HG03095 (cell line): ENCODE measurements around the gene AUTS2.

Experiments
- ATAC-seq: cut with Tn5 transposase; IDR thresholded peaks from one replicate; pipeline ENCODE4 v1.9.1; 2021; ENCODE audit warnings: moderate library complexity; ENCODE audit not compliant: unreplicated experiment

Gene AUTS2

GRCh38 chr7:70093205-70093904 lies 495.1 kb downstream of the AUTS2 start:
- ATAC-seq: no peak

GRCh38 chr7:70094831-70095230 lies 496.6 kb downstream of the AUTS2 start:
- ATAC-seq: no peak

- ATAC-seq: no peak
Observed at GRCh38 chr7:70097645-70098044, 499.4 kb downstream of the AUTS2 start.

- no peak for ATAC-seq
Observed at GRCh38 chr7:70098133-70098561, 499.9 kb downstream of the AUTS2 start.

GRCh38 chr7:70098905-70099672 lies 500.8 kb downstream of the AUTS2 start:
- ATAC-seq: no peak

- ATAC-seq: no peak
Observed at GRCh38 chr7:70104243-70104642, 506.0 kb downstream of the AUTS2 start.

GRCh38 chr7:70113078-70113477 lies 514.8 kb downstream of the AUTS2 start:
- no peak for ATAC-seq

GRCh38 chr7:70113536-70113935 lies 515.3 kb downstream of the AUTS2 start:
- no peak for ATAC-seq

GRCh38 chr7:70114806-70115205 lies 516.5 kb downstream of the AUTS2 start:
- no peak for ATAC-seq

- no peak for ATAC-seq
Observed at GRCh38 chr7:70116244-70116643, 518.0 kb downstream of the AUTS2 start.

- ATAC-seq: no peak
Observed at GRCh38 chr7:70116867-70117266, 518.6 kb downstream of the AUTS2 start.

GRCh38 chr7:70120851-70121250 lies 522.6 kb downstream of the AUTS2 start:
- ATAC-seq: no peak

GRCh38 chr7:70131817-70132216 lies 533.5 kb downstream of the AUTS2 start:
- ATAC-seq: no peak

GRCh38 chr7:70132226-70132851 lies 534.1 kb downstream of the AUTS2 start:
- ATAC-seq: no peak

GRCh38 chr7:70132852-70133690 lies 534.8 kb downstream of the AUTS2 start:
- no peak for ATAC-seq

- no peak for ATAC-seq
Observed at GRCh38 chr7:70134029-70134770, 535.9 kb downstream of the AUTS2 start.

GRCh38 chr7:70135656-70136055 lies 537.4 kb downstream of the AUTS2 start:
- ATAC-seq: no peak

GRCh38 chr7:70137126-70137525 lies 538.9 kb downstream of the AUTS2 start:
- ATAC-seq: no peak

- ATAC-seq: no peak
Observed at GRCh38 chr7:70142247-70142932, 544.1 kb downstream of the AUTS2 start.
